ENCODE results near the gene ID2.

ID2 gene

GRCh38 chr2:8681786-8682692 is at the start of gene ID2:
TSS of gene ID2 (plus strand) at chr2:8682056. CDS start at chr2:8682166, 110 bp downstream.
- peak; percentile 99 for DNase-seq

- DNase-seq: no peak
These were observed 49.1 kb upstream of the ID2 start for GRCh38 chr2:8632755-8633154.

- DNase-seq: no peak
These were observed 48.6 kb upstream of the ID2 start for GRCh38 chr2:8633186-8633734.

- no peak for DNase-seq
These were observed 48.0 kb upstream of the ID2 start for GRCh38 chr2:8633735-8634313.

GRCh38 chr2:8634466-8635172 is 47.2 kb upstream of the ID2 start:
- no peak for DNase-seq

GRCh38 chr2:8636041-8636491 is 45.8 kb upstream of the ID2 start:
- no peak for DNase-seq

- no peak for DNase-seq
These were observed 44.9 kb upstream of the ID2 start for GRCh38 chr2:8636721-8637636.

GRCh38 chr2:8638327-8638726 is 43.5 kb upstream of the ID2 start:
- DNase-seq: no peak

GRCh38 chr2:8639122-8639635 is 42.7 kb upstream of the ID2 start:
- no peak for DNase-seq

GRCh38 chr2:8640498-8640897 is 41.4 kb upstream of the ID2 start:
- no peak for DNase-seq

- DNase-seq: no peak
These were observed 40.4 kb upstream of the ID2 start for GRCh38 chr2:8641301-8641965.

GRCh38 chr2:8642366-8643068 is 39.3 kb upstream of the ID2 start:
- DNase-seq: no peak

GRCh38 chr2:8643250-8643995 is 38.4 kb upstream of the ID2 start:
- no peak for DNase-seq

- no peak for DNase-seq
These were observed 37.9 kb upstream of the ID2 start for GRCh38 chr2:8643996-8644356.

GRCh38 chr2:8644605-8645175 is 37.2 kb upstream of the ID2 start:
- peak; percentile 9 for DNase-seq

- DNase-seq: no peak
These were observed 36.6 kb upstream of the ID2 start for GRCh38 chr2:8645176-8645831.

- no peak for DNase-seq
These were observed 35.0 kb upstream of the ID2 start for GRCh38 chr2:8646731-8647461.

GRCh38 chr2:8647462-8647857 is 34.4 kb upstream of the ID2 start:
- DNase-seq: no peak
